Measurements from ENCODE around the gene PNMT.

PNMT gene

DNA sequence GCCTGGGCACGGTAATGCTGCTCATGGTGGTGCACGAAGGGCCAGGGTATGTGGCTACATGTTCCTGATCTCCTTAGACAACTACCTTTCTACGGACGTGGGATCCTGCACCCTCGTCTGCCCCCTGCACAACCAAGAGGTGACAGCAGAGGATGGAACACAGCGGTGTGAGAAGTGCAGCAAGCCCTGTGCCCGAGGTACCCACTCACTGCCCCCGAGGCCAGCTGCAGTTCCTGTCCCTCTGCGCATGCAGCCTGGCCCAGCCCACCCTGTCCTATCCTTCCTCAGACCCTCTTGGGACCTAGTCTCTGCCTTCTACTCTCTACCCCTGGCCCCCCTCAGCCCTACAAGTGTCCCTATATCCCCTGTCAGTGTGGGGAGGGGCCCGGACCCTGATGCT lies 43.6 kb downstream of the PNMT start:
- no peak for DNase-seq

DNA sequence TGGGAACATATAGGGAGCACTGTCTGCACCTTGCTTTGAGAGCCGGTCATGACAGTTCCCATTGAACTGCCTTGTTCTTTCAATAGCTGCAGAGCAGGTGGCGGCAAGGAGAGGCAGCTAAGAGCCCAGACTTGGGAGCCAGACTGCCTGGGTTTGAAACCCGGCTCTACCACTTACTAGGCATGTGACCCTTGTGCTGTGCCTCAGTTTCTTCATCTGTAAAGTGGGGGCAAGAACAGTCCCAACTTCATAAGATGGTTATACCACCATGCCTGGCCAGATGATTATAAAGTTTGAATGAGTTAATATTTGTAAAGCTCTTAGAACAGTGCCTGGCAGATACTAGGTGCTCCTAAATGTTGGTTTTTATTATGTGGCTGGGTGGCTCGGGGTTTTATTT lies 46.0 kb downstream of the PNMT start:
- DNase-seq: no peak

DNA sequence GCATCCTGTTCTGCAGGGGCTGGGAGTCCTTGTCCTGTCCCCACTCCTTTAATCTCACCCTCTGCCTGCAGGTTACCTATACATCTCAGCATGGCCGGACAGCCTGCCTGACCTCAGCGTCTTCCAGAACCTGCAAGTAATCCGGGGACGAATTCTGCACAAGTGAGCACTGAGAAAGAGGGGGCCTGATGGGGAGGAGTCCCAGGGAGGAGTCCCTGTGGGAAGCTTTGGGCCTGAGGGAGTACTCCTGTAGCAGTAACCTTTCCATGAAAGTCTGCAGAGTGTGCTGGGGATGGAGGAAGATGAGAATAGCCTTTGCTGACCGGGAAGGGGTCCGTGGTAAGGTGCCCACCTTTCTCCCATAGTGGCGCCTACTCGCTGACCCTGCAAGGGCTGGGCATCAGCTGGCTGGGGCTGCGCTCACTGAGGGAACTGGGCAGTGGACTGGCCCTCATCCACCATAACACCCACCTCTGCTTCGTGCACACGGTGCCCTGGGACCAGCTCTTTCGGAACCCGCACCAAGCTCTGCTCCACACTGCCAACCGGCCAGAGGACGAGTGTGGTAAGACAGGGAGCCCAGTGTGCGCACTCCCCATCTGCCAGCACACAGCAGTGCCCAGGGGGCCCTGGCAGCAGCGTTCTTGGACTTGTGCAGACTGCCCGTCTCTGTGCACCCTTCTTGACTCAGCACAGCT lies 47.3 kb downstream of the PNMT start:
- no peak for DNase-seq

DNA sequence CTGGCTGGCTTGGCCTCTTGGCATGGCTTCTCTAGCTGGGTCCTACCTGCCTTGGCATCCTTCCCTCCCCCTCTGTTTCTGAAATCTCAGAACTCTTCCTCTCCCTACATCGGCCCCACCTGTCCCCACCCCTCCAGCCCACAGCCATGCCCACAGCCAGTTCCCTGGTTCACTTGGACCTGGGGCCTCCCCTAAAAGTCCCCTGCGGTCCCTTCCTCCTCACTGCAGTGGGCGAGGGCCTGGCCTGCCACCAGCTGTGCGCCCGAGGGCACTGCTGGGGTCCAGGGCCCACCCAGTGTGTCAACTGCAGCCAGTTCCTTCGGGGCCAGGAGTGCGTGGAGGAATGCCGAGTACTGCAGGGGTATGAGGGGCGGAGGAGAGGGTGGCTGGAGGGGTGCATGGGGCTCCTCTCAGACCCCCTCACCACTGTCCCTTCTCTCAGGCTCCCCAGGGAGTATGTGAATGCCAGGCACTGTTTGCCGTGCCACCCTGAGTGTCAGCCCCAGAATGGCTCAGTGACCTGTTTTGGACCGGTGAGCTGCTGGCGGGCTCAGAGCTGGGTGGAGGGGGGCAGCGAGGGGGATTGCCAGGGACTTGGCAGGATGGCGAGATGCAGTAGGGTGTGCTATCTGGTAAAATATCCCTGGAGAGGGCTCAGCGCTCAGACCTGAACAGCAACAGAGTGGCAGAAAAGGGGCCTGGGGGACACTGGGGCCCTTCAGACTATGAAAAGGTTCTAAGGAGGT lies 48.0 kb downstream of the PNMT start:
- DNase-seq: no peak

DNA sequence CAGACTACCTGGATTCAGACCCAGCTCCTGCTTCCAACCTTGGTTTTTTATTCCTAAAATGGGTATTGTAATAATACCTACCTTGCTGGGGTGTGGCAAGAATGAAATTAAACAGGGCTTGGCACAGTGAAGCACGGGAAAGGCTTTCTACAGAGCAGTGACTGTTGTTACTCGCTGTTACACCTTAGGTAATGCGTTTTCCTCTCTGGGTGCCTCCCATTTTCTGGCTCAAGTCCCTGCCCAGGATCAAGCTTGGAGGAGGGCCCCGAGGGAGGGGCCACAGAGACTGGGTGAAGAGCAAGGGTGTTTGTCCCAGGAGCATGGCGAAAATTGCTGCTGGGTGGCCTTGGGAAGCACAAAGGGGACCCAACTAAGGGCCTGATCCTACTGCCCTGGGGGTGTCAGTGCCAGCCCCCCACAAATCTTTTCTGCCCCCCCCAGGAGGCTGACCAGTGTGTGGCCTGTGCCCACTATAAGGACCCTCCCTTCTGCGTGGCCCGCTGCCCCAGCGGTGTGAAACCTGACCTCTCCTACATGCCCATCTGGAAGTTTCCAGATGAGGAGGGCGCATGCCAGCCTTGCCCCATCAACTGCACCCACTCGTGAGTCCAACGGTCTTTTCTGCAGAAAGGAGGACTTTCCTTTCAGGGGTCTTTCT lies 48.8 kb downstream of the PNMT start:
- no peak for DNase-seq

DNA sequence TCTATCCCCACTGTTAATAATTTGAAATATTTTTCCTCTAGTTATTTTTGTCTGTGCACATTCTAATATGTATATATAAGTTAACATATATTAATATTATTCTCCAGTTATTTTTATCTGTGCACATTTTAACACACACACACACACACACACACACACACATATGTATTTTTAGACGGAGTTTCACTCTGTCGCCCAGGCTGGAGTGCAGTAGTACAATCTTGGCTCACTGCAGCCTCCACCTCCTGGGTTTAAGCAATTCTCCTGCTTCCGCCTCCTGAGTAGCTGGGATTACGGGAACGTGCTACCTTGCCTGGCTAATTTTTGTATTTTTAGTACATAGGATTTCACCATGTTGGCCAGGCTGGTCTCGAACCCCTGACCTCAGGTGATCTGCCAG lies 49.4 kb downstream of the PNMT start:
- no peak for DNase-seq

DNA sequence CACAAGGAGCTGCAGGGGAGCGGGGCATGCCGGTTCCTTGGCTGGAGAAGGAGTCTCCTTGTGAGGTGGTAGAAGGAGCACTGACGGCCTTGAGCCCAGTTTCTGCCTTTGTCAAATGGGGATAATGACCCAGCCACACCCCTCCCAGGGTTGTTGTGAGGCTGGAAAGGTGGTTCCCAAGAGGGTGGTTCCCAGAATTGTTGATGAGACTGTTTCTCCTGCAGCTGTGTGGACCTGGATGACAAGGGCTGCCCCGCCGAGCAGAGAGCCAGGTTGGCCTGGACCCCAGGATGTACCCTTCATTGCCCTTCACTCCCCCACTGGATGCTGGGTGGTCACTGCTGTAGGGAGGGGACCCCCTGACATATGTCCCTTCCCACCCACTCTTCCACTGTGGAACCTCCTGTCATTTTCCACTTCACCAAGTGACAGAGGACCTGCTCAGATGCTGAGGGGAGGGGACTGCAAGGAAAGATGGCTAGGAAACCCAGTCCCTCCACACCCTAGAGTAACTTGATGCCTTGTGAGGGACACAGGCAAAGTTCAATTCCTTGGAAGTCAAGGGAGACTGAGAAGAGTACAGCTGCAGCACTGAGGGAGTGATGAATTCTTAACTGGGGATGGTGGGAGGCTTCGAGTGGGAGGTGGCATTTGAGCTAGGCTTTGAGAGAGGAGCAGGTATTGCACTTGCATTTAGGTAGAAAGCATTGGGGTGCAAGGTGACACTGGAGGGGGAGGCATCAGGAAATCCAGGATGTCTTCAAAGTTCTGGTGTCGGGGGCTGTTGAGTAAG lies 51.5 kb downstream of the PNMT start:
- DNase-seq: no peak
